ENCODE results near the gene NPC1.

The NPC1 gene

DNA sequence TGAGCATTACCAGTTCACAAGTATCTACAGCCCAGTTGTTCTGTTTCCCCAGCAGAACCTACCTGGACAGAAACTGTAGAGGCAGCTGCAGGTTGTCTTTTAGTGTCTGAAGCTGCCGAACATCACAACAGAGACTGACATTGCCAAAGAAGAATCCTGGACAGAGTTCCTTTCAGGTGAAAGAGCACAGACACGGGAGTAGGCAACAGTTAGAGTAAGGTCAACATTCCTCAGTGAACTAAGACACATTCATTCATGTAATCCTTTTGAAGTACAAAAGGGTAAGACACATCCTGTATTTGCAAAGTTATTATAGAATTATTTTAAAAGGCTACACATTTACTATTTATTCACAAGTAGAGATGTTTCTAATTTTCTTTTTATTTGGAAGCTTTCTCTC is 14.3 kb downstream of the NPC1 start:
- no peak for DNase-seq (ENCODE audit: low read depth)
- TF ChIP-seq, protein P1, sequence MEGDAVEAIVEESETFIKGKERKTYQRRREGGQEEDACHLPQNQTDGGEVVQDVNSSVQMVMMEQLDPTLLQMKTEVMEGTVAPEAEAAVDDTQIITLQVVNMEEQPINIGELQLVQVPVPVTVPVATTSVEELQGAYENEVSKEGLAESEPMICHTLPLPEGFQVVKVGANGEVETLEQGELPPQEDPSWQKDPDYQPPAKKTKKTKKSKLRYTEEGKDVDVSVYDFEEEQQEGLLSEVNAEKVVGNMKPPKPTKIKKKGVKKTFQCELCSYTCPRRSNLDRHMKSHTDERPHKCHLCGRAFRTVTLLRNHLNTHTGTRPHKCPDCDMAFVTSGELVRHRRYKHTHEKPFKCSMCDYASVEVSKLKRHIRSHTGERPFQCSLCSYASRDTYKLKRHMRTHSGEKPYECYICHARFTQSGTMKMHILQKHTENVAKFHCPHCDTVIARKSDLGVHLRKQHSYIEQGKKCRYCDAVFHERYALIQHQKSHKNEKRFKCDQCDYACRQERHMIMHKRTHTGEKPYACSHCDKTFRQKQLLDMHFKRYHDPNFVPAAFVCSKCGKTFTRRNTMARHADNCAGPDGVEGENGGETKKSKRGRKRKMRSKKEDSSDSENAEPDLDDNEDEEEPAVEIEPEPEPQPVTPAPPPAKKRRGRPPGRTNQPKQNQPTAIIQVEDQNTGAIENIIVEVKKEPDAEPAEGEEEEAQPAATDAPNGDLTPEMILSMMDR (IDR thresholded peaks at IDR 0.05; ENCODE audit: low read length, missing control alignments), result no peak
- H3K4me3 ChIP-seq (replicated peaks; ENCODE audit: low read depth, low read length), result no peak overlapping the region

DNA sequence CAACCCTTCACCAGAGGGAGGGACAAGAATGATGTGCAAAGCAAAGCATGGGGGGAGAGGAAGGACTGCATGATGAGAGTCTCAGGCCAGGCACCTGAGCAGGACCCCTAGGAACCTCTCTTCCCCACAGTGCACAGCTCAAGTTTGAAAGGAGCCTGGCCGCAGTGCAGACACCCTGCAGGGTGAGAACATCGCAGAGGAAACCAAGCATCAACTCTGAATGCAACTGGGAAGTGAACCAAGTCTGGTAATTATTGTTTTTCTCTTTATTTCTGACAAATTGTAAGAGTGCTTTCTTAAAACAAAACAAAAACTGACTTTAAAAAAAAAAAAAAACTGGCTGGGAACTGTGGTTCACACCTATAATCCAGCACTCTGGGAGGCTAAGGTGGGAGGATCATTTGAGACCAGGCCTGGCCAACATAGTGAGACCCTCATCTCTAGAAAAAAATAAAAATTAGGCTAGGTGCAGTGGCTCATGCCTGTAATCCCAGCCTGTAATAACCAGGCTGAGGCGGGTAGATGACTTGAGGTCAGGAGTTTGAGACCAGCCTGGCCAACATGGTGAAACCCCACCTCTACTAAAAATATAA is 15.3 kb downstream of the NPC1 start:
- DNase-seq (ENCODE audit: low read depth), result no peak
- no peak overlapping the region for H3K4me3 ChIP-seq (replicated peaks; ENCODE audit: low read depth, low read length)
- TF ChIP-seq, protein P1 (IDR thresholded peaks at IDR 0.05; ENCODE audit: low read length, missing control alignments), result no peak

DNA sequence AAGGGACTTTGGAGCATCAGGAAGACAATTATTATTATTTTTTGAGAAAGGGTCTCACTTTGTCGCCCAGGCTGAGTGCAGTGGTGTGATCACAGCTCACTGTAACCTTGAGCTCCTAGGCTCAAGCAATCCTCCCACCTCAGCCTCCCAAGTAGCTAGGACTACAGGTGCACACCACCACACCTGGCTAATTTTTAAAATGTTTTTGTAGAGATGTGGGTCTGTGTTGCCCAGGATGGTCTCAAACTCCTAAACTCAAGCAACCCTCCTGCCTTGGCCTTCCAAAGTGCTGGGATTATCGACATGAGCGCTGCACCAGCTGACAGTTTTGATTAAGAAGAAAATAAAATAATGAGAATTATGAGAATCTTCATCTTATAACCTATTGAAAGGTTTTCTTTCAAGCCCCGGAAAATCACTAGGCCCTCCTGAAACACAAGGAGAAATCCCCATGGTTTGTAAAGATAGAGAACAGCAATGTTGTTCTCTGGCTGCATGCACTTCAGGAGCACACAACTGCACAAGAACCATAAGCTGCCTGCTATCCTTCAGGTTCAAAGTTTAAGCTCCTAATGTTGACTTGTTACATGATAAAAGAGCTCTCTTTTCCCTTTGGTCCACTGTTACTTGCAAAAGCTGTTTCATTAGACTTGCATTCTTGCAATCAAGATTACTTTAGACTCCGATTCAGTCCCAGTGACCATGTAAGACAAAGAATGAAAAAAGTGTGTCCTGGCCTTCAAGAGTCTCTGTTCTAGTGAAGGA is 16.8 kb downstream of the NPC1 start:
- H3K4me3 ChIP-seq (replicated peaks; ENCODE audit: low read depth, low read length), result no peak overlapping the region
- TF ChIP-seq, protein P1 (IDR thresholded peaks at IDR 0.05; ENCODE audit: low read length, missing control alignments), result no peak
- DNase-seq (ENCODE audit: low read depth), result no peak

DNA sequence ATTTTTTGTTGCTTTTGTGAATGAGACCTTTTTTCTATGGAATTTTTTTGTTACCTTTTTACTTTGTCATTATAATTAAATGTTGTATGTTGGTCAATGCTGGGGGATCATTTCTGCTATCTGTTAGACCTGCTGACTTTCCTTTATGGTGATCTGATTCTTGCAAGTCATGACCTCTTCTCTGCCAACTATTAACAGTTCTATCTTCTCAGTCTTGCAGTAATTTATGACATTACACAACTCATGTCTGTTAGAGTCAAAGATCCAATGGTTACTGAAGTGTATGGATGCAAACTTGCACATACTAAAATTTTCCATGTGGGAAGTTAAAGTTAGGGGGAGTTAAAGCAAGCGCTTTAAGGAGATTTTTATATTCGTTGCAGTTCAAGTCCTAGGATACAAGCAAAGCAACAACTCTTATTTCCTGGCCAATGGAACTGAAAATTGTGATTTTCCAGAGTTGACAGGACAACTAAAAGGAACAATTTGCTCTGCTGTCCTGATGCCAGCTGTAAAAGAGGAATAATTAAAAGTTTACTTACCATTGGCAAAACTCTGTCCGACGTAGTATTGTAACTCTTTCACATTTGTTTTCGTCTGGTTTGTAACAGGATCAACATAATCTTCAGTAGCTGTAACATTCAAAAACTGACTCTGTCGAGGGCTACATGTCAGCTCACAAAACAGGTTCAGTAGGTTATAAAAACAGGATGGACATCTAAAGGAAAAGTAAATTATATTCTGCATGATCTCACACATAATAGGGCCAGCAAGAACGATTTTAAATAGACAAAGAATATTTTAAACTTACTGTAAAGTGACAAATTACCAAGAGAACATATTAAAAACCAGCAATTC is 17.8 kb downstream of the NPC1 start:
- TF ChIP-seq, protein P1 (IDR thresholded peaks at IDR 0.05; ENCODE audit: low read length, missing control alignments), result no peak
- no peak for DNase-seq (ENCODE audit: low read depth)

DNA sequence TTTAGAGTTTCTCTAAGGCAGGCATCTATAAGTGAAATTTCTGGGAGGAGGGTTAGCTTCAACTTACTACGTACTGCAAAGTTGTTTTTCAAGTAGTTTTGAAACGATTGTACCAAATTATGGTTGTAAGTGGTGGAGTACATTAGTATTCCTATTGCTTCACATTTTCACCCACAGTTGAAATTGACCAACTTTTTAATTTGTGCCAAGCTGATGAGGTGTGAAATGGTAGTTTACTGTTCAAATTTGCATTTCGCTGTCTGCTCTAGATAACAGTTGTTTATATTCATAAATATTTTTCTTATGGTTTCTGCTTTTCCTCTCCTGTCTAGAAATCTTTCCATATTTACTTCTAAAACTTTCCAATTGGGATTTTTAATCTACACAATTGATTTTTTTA is 18.6 kb downstream of the NPC1 start:
- TF ChIP-seq, protein P1 (IDR thresholded peaks at IDR 0.05; ENCODE audit: low read length, missing control alignments), result no peak

More for the DNA sequence above, 17.8 kb downstream of the NPC1 start:
- H3K4me3 ChIP-seq (replicated peaks; ENCODE audit: low read depth, low read length), result no peak overlapping the region

DNA sequence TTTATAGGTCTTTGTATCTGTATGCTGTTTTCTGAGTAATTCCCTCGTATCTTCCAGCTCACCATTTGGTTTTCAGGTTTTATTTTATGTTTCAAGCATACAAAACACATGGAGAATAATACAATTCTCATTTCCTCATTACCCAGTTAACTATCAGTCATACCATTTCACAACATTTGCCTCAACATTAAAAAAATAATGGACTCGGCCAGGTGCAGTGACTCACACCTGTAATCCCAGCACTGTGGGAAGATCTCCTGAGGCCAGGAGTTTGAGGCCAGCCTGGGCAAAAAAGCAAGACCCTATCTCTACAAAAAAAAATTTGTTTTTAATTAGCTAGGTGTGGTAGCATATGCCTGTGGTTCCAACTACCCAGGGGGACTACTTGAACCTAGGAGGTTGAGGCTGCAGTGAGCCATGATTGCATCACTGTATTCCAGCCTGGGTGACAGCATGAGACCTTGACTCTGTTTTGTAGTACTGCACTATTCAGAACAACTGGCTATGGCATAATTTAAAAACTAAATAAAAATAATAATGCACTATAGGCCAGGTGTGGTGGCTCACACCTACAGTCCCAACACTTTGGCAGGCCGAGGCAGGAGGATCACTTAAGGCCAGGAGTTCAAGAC is 20.3 kb downstream of the NPC1 start:
- no peak overlapping the region for H3K4me3 ChIP-seq (replicated peaks; ENCODE audit: low read depth, low read length)
- TF ChIP-seq, protein P1 (IDR thresholded peaks at IDR 0.05; ENCODE audit: low read length, missing control alignments), result no peak

More for the DNA sequence above, 18.6 kb downstream of the NPC1 start:
- no peak for DNase-seq (ENCODE audit: low read depth)
- H3K4me3 ChIP-seq (replicated peaks; ENCODE audit: low read depth, low read length), result no peak overlapping the region

More for the DNA sequence above, 20.3 kb downstream of the NPC1 start:
- no peak for DNase-seq (ENCODE audit: low read depth)
